HG02943 (cell line): ENCODE measurements around the gene RNU1-4.
"Not testable (repeated sequence)": the region's sequence is repeated elsewhere in the genome, so short reads cannot be mapped to it uniquely, and the experiment has no call there.

Experiments used
- ATAC-seq: cut with Tn5 transposase; IDR thresholded peaks from one replicate; pipeline ENCODE4 v1.9.1; 2021; ENCODE audit warnings: mild to moderate bottlenecking, low read depth, moderate library complexity; ENCODE audit not compliant: unreplicated experiment

The RNU1-4 gene

GRCh38 chr1:16707130-16708093 is 32.9 kb upstream of the RNU1-4 start:
- ATAC-seq = not testable (repeated sequence)

- ATAC-seq = not testable (repeated sequence)
These were observed 31.6 kb upstream of the RNU1-4 start for GRCh38 chr1:16708704-16709103.

- not testable (repeated sequence) for ATAC-seq
These were observed 30.6 kb upstream of the RNU1-4 start for GRCh38 chr1:16709659-16710087.

- ATAC-seq = not testable (repeated sequence)
These were observed 29.7 kb upstream of the RNU1-4 start for GRCh38 chr1:16710618-16711017.

- not testable (repeated sequence) for ATAC-seq
These were observed 28.2 kb upstream of the RNU1-4 start for GRCh38 chr1:16712131-16712530.

- not testable (repeated sequence) for ATAC-seq
These were observed 27.7 kb upstream of the RNU1-4 start for GRCh38 chr1:16712582-16712981.

GRCh38 chr1:16712984-16713383 is 27.3 kb upstream of the RNU1-4 start:
- ATAC-seq = not testable (repeated sequence)

- not testable (repeated sequence) for ATAC-seq
These were observed 26.8 kb upstream of the RNU1-4 start for GRCh38 chr1:16713480-16713879.

- ATAC-seq = no peak
These were observed 23.5 kb upstream of the RNU1-4 start for GRCh38 chr1:16716691-16717335.

- no peak for ATAC-seq
These were observed 22.8 kb upstream of the RNU1-4 start for GRCh38 chr1:16717336-16718098.

GRCh38 chr1:16718099-16718907 is 22.0 kb upstream of the RNU1-4 start:
- not testable (repeated sequence) for ATAC-seq

- no peak for ATAC-seq
These were observed 21.3 kb upstream of the RNU1-4 start for GRCh38 chr1:16718908-16719533.

- no peak for ATAC-seq
These were observed 20.6 kb upstream of the RNU1-4 start for GRCh38 chr1:16719571-16720350.

GRCh38 chr1:16720351-16721223 is 19.7 kb upstream of the RNU1-4 start:
- no peak for ATAC-seq

GRCh38 chr1:16721871-16722641 is 18.3 kb upstream of the RNU1-4 start:
- no peak for ATAC-seq

- ATAC-seq = no peak
These were observed 15.4 kb upstream of the RNU1-4 start for GRCh38 chr1:16724718-16725438.
